ENCODE results near the gene SPPL3.

- TF ChIP-seq CTCF (IDR thresholded peaks at IDR 0.05; ENCODE audit: low read depth, low read length, poor library complexity, severe bottlenecking) (no peak), EZH2phosphoT487 (IDR thresholded peaks at IDR 0.05; ENCODE audit: borderline replicate concordance, low read length) (no peak)
These were observed 35.8 kb upstream of the SPPL3 start for GRCh38 chr12:120940006-120940405.
